HG02642 (cell line): Measurements from ENCODE around the gene ZNF37A.
"Not testable (repeated sequence)": the region's sequence is repeated elsewhere in the genome, so short reads cannot be mapped to it uniquely, and the experiment has no call there.

ENCODE experiments used
- ATAC-seq: cut with Tn5 transposase; IDR thresholded peaks from one replicate; pipeline ENCODE4 v1.9.1; 2021; ENCODE audit warnings: mild to moderate bottlenecking; ENCODE audit not compliant: unreplicated experiment, poor library complexity

ZNF37A gene

DNA sequence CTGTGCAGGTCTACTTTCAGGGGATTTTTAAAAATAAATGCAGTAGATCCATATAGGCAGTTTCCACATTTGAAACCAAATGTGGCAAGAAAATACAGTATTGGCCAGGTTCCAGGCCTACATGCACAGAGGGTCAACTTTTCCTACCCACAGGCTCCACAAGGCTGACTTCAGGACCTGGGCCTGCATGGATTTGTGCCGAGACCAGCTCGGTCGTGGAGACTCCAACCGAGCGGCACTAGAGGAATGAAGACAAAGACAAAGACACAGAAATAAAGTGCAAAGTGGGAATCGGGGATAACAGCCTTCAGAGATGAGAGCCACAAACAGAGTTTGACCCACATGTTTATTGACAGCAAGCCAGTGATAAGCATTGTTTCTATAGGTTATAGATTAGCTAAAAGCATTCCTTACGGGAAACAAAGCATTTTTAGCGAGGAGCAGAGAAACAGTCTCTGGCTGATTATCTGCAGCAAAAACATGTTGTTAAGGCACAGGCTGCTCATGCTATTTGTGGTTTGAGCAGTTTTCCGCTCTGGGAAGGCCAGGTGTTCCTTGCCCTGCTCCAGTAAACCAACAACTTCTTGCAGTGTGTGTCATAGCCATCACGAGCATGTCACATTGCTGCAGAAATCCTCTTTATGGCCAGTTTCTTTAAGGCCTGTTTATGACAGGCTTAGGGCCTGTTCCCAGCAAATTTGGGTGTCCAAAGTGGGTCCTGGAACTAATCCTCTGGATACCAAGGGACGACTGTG lies 52.6 kb downstream of the ZNF37A start:
- ATAC-seq, result no peak

DNA sequence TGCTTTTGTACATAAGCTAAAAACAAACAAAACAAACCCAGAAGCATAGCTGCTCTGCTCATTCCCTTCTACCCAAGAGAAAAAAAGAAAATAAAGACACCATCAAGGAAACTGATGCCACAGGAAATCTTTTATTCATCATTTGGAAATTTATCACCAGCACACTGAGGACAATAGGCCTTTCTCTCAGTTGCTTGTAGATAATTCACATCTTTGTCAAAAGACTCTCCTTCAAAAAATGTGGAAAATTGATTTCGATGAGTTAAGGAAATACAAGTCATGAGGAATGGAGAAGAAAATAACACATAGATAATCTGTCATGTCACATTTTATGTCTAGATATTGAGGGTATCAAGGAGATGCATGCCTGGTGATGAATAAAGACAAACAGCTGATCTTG lies 53.5 kb downstream of the ZNF37A start:
- ATAC-seq, result no peak

DNA sequence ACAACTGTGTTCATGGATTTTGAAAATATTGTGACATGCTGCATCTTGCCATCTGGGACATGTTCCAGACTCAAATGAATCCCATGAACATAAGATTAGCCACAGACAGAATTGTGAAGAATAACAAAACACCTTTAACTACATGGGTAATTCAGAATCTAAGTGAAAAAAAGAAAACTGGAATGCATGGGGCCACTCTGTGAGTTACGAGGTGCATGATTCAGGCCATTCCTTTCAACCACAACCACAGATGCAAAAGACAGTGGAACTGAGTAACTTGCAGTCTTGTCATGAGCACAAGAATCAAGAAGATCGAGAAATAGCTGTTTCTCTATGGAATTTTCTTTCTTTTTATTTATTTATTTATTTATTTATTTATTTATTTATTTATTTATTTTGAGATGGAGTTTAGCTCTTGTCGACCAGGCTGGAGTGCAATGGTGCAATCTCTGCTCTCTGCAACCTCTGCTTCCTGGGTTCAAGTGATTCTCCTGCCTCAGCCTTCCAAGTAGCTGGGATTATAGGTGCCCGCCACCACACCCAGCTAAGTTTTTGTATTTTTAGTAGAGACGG lies 56.8 kb downstream of the ZNF37A start:
- not testable (repeated sequence) for ATAC-seq

DNA sequence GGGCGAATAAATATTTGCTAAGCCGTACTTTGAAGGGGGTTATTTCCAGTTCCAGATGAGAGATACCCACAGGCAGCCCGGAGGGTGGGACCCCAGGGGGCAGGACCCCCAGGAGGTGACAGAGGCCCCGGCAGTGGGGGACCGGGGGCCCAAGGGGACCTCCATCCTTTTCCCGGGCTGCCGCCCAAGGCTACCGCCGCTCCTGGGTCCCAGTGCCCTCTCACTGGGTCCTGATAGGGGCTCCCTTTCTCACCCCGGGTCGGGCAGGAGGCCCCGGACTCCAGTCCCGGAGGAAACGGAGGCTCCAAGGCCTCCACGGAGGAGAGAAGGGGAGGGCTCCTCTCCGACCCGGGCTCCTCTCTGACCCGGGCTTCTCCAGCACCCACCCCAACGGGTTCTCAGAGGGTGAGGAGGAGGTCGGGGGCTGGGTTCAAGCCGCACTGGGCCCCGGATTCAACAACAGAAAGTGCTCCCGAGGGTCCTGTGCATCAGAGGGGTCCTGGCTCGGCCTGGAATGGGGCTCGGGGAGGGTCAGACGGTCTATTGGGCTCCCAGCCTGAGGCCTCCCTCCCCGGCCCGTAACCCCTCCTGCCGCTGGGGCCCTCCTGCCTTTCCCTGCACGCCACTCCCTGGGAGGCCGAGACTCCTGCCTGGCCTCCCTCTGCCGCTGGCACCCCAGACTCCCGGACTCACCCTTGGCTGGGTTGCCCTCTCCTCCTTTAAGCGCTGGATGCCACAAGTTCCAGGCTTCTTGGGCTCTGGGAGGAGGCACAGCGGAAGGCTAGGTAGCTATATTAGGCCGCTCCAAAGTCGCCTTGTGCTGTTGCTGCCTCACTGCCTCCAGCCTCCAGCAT lies 62.5 kb downstream of the ZNF37A start:
- ATAC-seq, result no peak

DNA sequence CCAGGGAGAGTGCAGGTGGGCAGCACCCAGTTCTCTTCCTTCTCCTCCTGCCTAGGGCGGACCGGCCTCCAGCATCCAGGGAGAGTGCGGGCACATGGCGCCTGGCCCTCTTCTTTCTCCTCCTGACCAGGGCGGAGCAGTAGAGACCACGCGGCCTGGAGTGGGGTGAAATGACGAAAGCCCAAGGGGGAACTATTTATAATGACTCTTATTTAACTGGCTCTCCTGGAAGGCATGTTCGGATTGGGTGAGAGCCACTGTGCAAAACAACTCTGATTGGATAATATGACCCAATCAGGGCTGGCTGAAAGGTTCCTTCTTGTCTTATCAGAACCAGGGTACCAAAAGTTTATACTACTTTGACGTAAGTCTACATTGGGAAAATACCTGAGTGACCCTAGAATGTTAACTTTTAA lies 63.1 kb downstream of the ZNF37A start:
- ATAC-seq, result no peak

DNA sequence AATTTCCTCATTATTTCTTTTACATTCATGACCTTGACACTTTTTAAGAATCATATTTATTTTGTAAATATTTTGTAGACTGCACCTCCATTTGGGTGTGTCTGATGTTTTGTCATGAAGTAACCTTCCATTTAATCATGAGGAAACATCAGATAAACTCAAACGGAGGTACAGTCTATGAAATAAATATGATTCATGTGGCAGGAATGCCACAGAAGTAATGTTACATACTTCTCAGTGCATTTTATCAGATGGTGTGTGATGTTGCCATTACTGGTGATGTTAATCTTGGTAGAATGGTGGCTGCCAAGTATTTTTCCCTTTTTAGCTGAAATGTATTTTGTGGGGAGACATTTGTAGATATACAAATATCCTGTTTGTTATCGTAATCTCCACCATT lies 64.9 kb downstream of the ZNF37A start:
- ATAC-seq, result no peak

DNA sequence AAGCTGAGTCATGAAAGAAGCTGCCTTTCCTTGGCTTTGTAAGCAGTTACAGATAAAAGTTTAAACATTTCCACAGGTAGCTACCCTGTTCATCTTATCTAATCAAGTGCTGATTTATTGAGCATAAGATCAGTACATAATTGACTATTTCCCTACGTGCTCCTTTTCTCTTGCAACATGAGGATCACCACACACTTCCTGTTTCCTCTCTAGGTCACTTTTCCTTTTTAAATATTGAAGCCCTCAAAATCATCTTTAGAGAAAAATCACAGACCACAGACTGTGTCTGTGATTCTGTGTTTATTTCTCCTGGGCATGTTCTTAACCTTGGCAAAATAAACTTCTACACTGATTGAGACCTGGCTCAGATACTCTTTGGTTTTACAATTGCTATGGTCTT lies 69.5 kb downstream of the ZNF37A start:
- ATAC-seq, result no peak

DNA sequence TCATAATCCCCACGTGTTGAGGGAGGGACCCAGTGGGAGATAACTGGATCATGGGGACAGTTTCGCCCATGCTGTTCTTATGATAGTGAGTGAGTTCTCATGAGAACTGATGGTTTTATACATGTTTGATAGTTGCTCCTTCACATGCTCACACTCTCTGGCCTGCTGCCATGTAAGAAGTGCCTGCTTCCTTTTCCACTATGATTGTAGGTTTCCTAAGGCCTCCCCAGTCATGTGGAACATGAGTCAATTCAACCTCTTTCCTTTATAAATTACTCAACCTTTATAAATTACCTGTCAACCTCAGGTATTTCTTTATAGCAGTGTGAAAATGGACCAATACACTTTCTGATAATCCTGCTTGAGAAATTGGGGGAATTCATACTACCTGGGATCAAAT lies 80.2 kb downstream of the ZNF37A start:
- ATAC-seq, result no peak

DNA sequence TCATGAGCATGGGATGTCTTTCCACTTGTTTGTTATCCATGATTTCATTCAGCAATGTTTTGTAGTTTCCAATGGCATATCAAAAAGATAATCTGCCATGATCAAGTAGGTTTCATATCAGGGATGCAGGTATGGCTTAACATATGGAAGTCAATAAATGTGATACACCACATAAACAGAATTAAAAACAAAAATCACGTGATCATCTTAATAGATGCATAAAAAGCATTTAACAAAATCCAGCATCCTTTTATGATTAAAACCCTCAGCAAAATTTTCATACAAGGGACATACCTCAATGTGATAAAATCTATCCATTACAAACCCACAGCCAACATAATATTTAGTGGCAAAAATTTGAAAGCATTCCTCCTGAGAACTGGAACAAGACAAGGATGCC lies 90.3 kb downstream of the ZNF37A start:
- no peak for ATAC-seq
